CD4-positive, alpha-beta T cell (primary cell): ENCODE data around the gene MDM4. TPM values are rescaled to one million over a fixed set of nuclear protein-coding genes. Genes with fewer than 3 reads are reported as not detected.

ENCODE experiments used
- ATAC-seq: fragments of 200-7000 bp; cut with Tn5 transposase; one replicate; pipeline ENCODE4 v1.10.0; 2022; ENCODE audit warnings: mild to moderate bottlenecking; ENCODE audit not compliant: poor library complexity
- CTCF ChIA-PET: fragments of 350-600 bp; sonication (Branson Sonifier 250); formaldehyde crosslinking; loops from one replicate; lab custom pipeline; 2021; ENCODE audit warnings: antibody characterized with exemption, inconsistent platforms; lab: Charles Lee
- POLR2A ChIA-PET: fragments of 350-600 bp; sonication (Branson Sonifier 250); formaldehyde crosslinking; loops from one replicate; lab custom pipeline; 2021; ENCODE audit warnings: antibody characterized with exemption, inconsistent platforms; lab: Charles Lee
- DNase-seq, 14 experiments: peaks; one replicate each; pipeline ENCODE4 v3.0.0-alpha.2; 2013 to 2020; ENCODE audit warnings: mixed read lengths in 2 of 14
- H3K27ac ChIP-seq, 2 donors: one replicate each; pipeline versions ENCODE4 v1.5.1 to v1.7.0; 2013; ENCODE audit warnings: low read length in 2 of 2, low read depth in 1 of 2, mild to moderate bottlenecking in 1 of 2
- H3K27me3 ChIP-seq, 2 experiments: 1 replicate in 1 of 2; 2 replicates in 1 of 2; pipeline versions ENCODE4 v1.6.1 to v1.7.0; 2013; ENCODE audit warnings: low read length in 2 of 2, control low read depth in 1 of 2, mild to moderate bottlenecking in 1 of 2, moderate library complexity in 1 of 2; ENCODE audit not compliant: insufficient read depth in 2 of 2, control insufficient read depth in 1 of 2
- H3K36me3 ChIP-seq: one replicate; pipeline ENCODE4 v1.6.1; 2013; ENCODE audit warnings: low read length, control low read depth; ENCODE audit not compliant: insufficient read depth
- H3K4me1 ChIP-seq: one replicate; pipeline ENCODE4 v1.6.1; 2013; ENCODE audit warnings: low read length, control low read depth; ENCODE audit not compliant: insufficient read depth
- H3K4me3 ChIP-seq: one replicate; pipeline ENCODE4 v1.5.1; 2013; ENCODE audit warnings: mild to moderate bottlenecking, low read length, moderate library complexity
- H3K9me3 ChIP-seq, 2 experiments: 1 replicate in 1 of 2; 2 replicates in 1 of 2; pipeline versions ENCODE4 v1.6.1 to v1.7.0; 2013; ENCODE audit warnings: low read length in 2 of 2, mild to moderate bottlenecking in 2 of 2, control low read depth in 1 of 2, moderate library complexity in 1 of 2; ENCODE audit not compliant: control insufficient read depth in 1 of 2, insufficient read depth in 1 of 2
- H3K27ac Mint-ChIP-seq: one replicate; pipeline ENCODE4 v1.8.0; 2020; ENCODE audit warnings: mixed read lengths
- H3K27me3 Mint-ChIP-seq: one replicate; pipeline ENCODE4 v1.8.0; 2021; ENCODE audit warnings: mixed read lengths
- H3K36me3 Mint-ChIP-seq: one replicate; pipeline ENCODE4 v1.8.0; 2021; ENCODE audit warnings: low read depth, mixed read lengths
- H3K4me1 Mint-ChIP-seq: one replicate; pipeline ENCODE4 v1.8.0; 2021; ENCODE audit warnings: low read depth, mixed read lengths
- H3K4me3 Mint-ChIP-seq: one replicate; pipeline ENCODE4 v1.8.0; 2020; ENCODE audit warnings: mild to moderate bottlenecking, mixed read lengths
- H3K9me3 Mint-ChIP-seq: one replicate; pipeline ENCODE4 v1.8.0; 2020; ENCODE audit warnings: mixed read lengths
- CTCF ChIP-seq: fragments of 200-600 bp; IDR thresholded peaks from one replicate; pipeline ENCODE4 v1.8.0; 2022; ENCODE audit warnings: antibody characterized with exemption, mild to moderate bottlenecking
- intact Hi-C, 2 experiments: fragments of 100-400 bp; cut with DNase I in 1 of 2; cut with micrococcal nuclease in 1 of 2; formaldehyde crosslinking; loops; one replicate each; pipeline versions ENCODE4 v1.15.1 to v1.9.0; 2023 to 2025; cut with DNase I, micrococcal nuclease
- total RNA-seq, 174 experiments: library from RNA in 2 of 174; stranded (reverse) in 2 of 174; gene quantifications; one replicate each; pipeline ENCODE4 v1.2.3 and lab custom pipeline; 2021 to 2026

The MDM4 gene
- total RNA-seq, 2 experiments from 2014 or later, result 260 to 266 TPM

- ChIA-PET POLR2A (interaction anchor here (0.9 to 5.8 kb wide), 3 partner anchors 12 to 36 kb away, joined by 3 to 41 read pairs (median 3); partner anchors contain the start of gene MDM4), CTCF (interaction anchor here (1.2 to 1.4 kb wide), 3 partner anchors 8 to 23 kb away, joined by 3 to 7 read pairs (median 3); no protein-coding TSS in a partner anchor)
- peak overlapping the region; percentile 17 for H3K27ac Mint-ChIP-seq
- H3K27me3 Mint-ChIP-seq, result no peaks in the 10 kb centered on the region
- Histone ChIP-seq H3K4me3 (no peak overlapping the region), H3K27me3 (no peaks in the 10 kb centered on the region), H3K36me3 (peaks cover 95% of the 10 kb centered on the region), H3K4me1 (peaks cover 16% of the 10 kb centered on the region), H3K27ac (no peak overlapping the region), H3K9me3 (peaks cover 0 to 2% of the 10 kb centered on the region in 2 experiments)
- H3K9me3 Mint-ChIP-seq, result no peaks in the 10 kb centered on the region
- DNase-seq (no peak), ATAC-seq (no peak)
- no peak for TF ChIP-seq CTCF
- H3K4me1 Mint-ChIP-seq, result peaks cover 47% of the 10 kb centered on the region
- intact Hi-C loops, result no loop called here
- peaks cover 95% of the 10 kb centered on the region for H3K36me3 Mint-ChIP-seq
- no peak overlapping the region for H3K4me3 Mint-ChIP-seq
Observed at GRCh38 chr1:204529371-204529895, 13.2 kb downstream of the MDM4 start.

GRCh38 chr1:204530932-204531331, 14.7 kb downstream of the MDM4 start:
- TF ChIP-seq CTCF, result no peak
- no peak for ATAC-seq

GRCh38 chr1:204532832-204533231, 16.6 kb downstream of the MDM4 start:
- Mint-ChIP-seq H3K4me3 (no peak overlapping the region), H3K27ac (no peak overlapping the region), H3K36me3 (peaks cover 96% of the 10 kb centered on the region), H3K4me1 (peaks cover 38% of the 10 kb centered on the region), H3K27me3 (no peaks in the 10 kb centered on the region), H3K9me3 (no peaks in the 10 kb centered on the region)
- ATAC-seq (no peak), DNase-seq (no peak)
- Histone ChIP-seq H3K4me3 (no peak overlapping the region), H3K9me3 (no peaks in the 10 kb centered on the region), H3K27me3 (no peaks in the 10 kb centered on the region), H3K4me1 (no peaks in the 10 kb centered on the region), H3K27ac (no peak overlapping the region), H3K36me3 (peaks cover 91% of the 10 kb centered on the region)
- TF ChIP-seq CTCF, result no peak
- CTCF ChIA-PET, result interaction anchor here (0.6 kb wide), 1 partner anchor 30 kb away, joined by 3 read pairs; no protein-coding TSS in a partner anchor
- POLR2A ChIA-PET, result no interaction called here
- intact Hi-C loops, result no loop called here

More at GRCh38 chr1:204530932-204531331, 14.7 kb downstream of the MDM4 start:
- Histone ChIP-seq H3K27me3 (no peaks in the 10 kb centered on the region), H3K4me1 (peaks cover 2% of the 10 kb centered on the region), H3K9me3 (no peaks in the 10 kb centered on the region), H3K36me3 (peaks cover 93% of the 10 kb centered on the region), H3K4me3 (no peak overlapping the region), H3K27ac (no peak overlapping the region)
- H3K27me3 Mint-ChIP-seq, result no peaks in the 10 kb centered on the region
- CTCF ChIA-PET, result interaction anchor here (1.0 to 1.4 kb wide), 5 partner anchors 9 to 276 kb away, joined by 3 to 5 read pairs (median 3); no protein-coding TSS in a partner anchor
- no peak for DNase-seq
- H3K4me3 Mint-ChIP-seq, result no peak overlapping the region
- POLR2A ChIA-PET, result interaction anchor here (0.8 to 1.6 kb wide), 5 partner anchors 13 to 31 kb away, joined by 3 to 8 read pairs (median 3); partner anchors contain the start of gene MDM4
- H3K9me3 Mint-ChIP-seq, result no peaks in the 10 kb centered on the region
- peaks cover 45% of the 10 kb centered on the region for H3K4me1 Mint-ChIP-seq
- H3K36me3 Mint-ChIP-seq, result peaks cover 94% of the 10 kb centered on the region
- intact Hi-C loops, result no loop called here
- peak overlapping the region; percentile 41 for H3K27ac Mint-ChIP-seq
